ENCODE measurements around the gene CCDC6. TPM values are rescaled to one million over a fixed set of nuclear protein-coding genes. Genes with fewer than 3 reads are reported as not detected.

Gene CCDC6
- total and polyA plus RNA-seq, 2 of the 4 experiments (the other 2 are of a cell fraction) = 21.8 to 30.8 TPM

DNA sequence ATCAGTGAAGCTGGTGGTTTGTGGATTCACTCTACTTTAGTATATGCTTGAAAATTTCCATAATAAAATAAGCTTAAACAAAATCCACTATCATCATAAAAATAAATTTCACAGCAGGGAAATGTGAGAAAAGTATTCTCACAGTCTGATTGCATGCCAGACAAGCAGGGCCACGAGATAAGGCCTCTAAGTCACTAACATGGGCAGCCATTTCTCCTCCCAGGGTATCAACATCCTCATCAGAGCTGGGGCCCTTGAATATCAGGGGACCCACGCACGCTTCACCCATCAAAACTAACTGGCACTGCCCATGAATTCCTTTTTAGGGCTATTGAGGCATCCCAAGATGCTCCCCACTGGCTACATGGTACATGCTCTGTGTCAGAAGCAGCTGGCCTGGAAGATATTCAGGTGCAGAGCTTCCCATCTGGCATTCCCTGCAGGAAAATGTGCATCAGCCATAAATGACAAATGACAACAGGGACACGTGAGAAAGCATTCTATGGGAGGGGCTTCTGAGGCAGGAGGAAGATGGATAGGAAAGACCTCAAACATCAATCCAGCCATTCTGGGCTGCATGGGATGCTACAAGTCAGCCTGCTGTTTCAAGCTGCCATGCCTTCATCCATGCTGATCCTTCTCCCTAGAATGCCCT is 17.4 kb downstream of the CCDC6 start:
- Histone ChIP-seq H3K4me2 (ENCODE audit: low read depth, low read length) (no peak overlapping the region), H3K27ac (ENCODE audit: insufficient read depth, low read length) (no peak overlapping the region), H3K4me1 (ENCODE audit: control insufficient read depth, insufficient read depth, low read length) (peaks cover 2% of the 10 kb centered on the region; the same call in 1 of the 2 replicates), H2BK15ac (ENCODE audit: low read depth, low read length) (no peak overlapping the region), H3K14ac (replicated peaks; ENCODE audit: low read depth, low read length) (no peak overlapping the region), H2AK9ac (replicated peaks; ENCODE audit: low read depth, low read length, poor library complexity) (no peak overlapping the region), H3K9me1 (ENCODE audit: insufficient read depth, low read length) (peaks cover 14% of the 10 kb centered on the region), H3K36me3 (ENCODE audit: control insufficient read depth, insufficient read depth, low read length) (peaks cover 4% of the 10 kb centered on the region; the same call in 1 of the 2 replicates), H3K23ac (ENCODE audit: low read depth, low read length) (no peak overlapping the region), H2AFZ (replicated peaks; ENCODE audit: low read length, poor library complexity) (no peak overlapping the region), H3K9ac (ENCODE audit: low read depth, low read length) (no peak overlapping the region), H4K20me1 (ENCODE audit: insufficient read depth, low read length) (peaks cover 34% of the 10 kb centered on the region; the same call in 1 of the 2 replicates), H2BK5ac (ENCODE audit: low read depth, low read length, poor library complexity, severe bottlenecking) (no peak overlapping the region), H3K56ac (ENCODE audit: extremely low read depth, insufficient read depth, low read length) (no peak overlapping the region), H3K18ac (ENCODE audit: low read depth, low read length) (no peak overlapping the region), H2BK20ac (ENCODE audit: low read depth, low read length) (no peak overlapping the region), H3K27me3 (ENCODE audit: control insufficient read depth, insufficient read depth, low read length) (no peaks in the 10 kb centered on the region), H2BK120ac (ENCODE audit: low read depth, low read length) (no peak overlapping the region), H4K91ac (ENCODE audit: insufficient read depth, low read depth, low read length) (no peak overlapping the region), H3K4me3 (ENCODE audit: insufficient read depth, low read depth, low read length) (no peak overlapping the region), H4K5ac (ENCODE audit: low read depth, low read length) (no peak overlapping the region), H4K8ac (ENCODE audit: low read depth in 2 of 2, low read length in 2 of 2) (no peak overlapping the region), H3K9me3 (ENCODE audit: control insufficient read depth, insufficient read depth, low read length) (no peaks in the 10 kb centered on the region), H2AK5ac (ENCODE audit: low read depth, low read length) (no peak overlapping the region), H3K79me1 (ENCODE audit: low read depth in 1 of 2, low read length in 2 of 2) (peaks cover 39 to 71% of the 10 kb centered on the region in 2 experiments), H3K4ac (ENCODE audit: low read depth, low read length) (no peak overlapping the region)
- DNase-seq (no peak), ATAC-seq (ENCODE audit: low read depth) (no peak)
- dilution Hi-C loops (cut with HindIII; ENCODE audit: low sequenced_read_pairs, unreplicated experiment) (no loop called here), intact Hi-C loops (cut with micrococcal nuclease) (no loop called here), in situ Hi-C loops (cut with MboI; ENCODE audit: low sequenced_read_pairs) (loop anchor here (25.0 kb wide), 1 partner anchor 523 kb away; no protein-coding TSS in a partner anchor)
- BruUV-seq (replicated peaks) = no TSS peak
- no peak for TF ChIP-seq MXI1 (IDR thresholded peaks at IDR 0.05; ENCODE audit: borderline replicate concordance, low read depth, low read length)
- TF ChIP-seq, protein P1, sequence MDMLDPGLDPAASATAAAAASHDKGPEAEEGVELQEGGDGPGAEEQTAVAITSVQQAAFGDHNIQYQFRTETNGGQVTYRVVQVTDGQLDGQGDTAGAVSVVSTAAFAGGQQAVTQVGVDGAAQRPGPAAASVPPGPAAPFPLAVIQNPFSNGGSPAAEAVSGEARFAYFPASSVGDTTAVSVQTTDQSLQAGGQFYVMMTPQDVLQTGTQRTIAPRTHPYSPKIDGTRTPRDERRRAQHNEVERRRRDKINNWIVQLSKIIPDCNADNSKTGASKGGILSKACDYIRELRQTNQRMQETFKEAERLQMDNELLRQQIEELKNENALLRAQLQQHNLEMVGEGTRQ (IDR thresholded peaks at IDR 0.05; ENCODE audit: low read depth, low read length) = no peak
- no peak for TF ChIP-seq SMC3 (IDR thresholded peaks at IDR 0.05; ENCODE audit: low read depth, low read length)
- no peak for TF ChIP-seq MAFK (IDR thresholded peaks at IDR 0.05; ENCODE audit: low read depth, low read length)
- TF ChIP-seq BHLHE40 (IDR thresholded peaks at IDR 0.05; ENCODE audit: low read depth, low read length) = no peak
- no peak for TF ChIP-seq NFE2L2 (IDR thresholded peaks at IDR 0.05; ENCODE audit: low read depth, low read length)
- TF ChIP-seq CTCF (conservative IDR thresholded peaks at IDR 0.05; ENCODE audit: low read depth, low read length) = no peak
- no peak for TF ChIP-seq RCOR1 (IDR thresholded peaks at IDR 0.05; ENCODE audit: insufficient replicate concordance, low read length)
- TF ChIP-seq MAZ (IDR thresholded peaks at IDR 0.05; ENCODE audit: borderline replicate concordance, low read depth, low read length) = no peak
- TF ChIP-seq FOS (IDR thresholded peaks at IDR 0.05; ENCODE audit: low read depth, low read length) = no peak
- TF ChIP-seq CHD1 (IDR thresholded peaks at IDR 0.05; ENCODE audit: low read depth, low read length) = no peak
- no peak for TF ChIP-seq CEBPB (IDR thresholded peaks at IDR 0.05; ENCODE audit: low read depth, low read length)
- no peak for TF ChIP-seq POLR2A (IDR thresholded peaks at IDR 0.05; ENCODE audit: low read depth, low read length)
- no peak for TF ChIP-seq RFX5 (IDR thresholded peaks at IDR 0.05; ENCODE audit: low read depth, low read length)
- TF ChIP-seq, protein P2, sequence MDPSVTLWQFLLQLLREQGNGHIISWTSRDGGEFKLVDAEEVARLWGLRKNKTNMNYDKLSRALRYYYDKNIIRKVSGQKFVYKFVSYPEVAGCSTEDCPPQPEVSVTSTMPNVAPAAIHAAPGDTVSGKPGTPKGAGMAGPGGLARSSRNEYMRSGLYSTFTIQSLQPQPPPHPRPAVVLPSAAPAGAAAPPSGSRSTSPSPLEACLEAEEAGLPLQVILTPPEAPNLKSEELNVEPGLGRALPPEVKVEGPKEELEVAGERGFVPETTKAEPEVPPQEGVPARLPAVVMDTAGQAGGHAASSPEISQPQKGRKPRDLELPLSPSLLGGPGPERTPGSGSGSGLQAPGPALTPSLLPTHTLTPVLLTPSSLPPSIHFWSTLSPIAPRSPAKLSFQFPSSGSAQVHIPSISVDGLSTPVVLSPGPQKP (IDR thresholded peaks at IDR 0.05; ENCODE audit: borderline replicate concordance, low read depth, low read length) = no peak
- no peak for TF ChIP-seq RAD21 (IDR thresholded peaks at IDR 0.05; ENCODE audit: low read length)
- no CpG with 5 or more reads among the region's 4 CpGs for WGBS, 2 experiments (ENCODE audit: extremely low coverage in 2 of 2, insufficient read length in 1 of 2)
- ChIA-PET CTCF (no interaction called here), POLR2A (ENCODE audit: unreplicated experiment) (no interaction called here)

All from IMR-90 (cell line).